Left kidney (tissue), 2 donors: ENCODE results near the gene CFAP100. TPM values are rescaled to one million over a fixed set of nuclear protein-coding genes. Genes with fewer than 3 reads are reported as not detected.

ENCODE experiments used
- DNase-seq: peaks from one replicate; pipeline ENCODE4 v3.0.0-alpha.2; 2013
- polyA plus RNA-seq: library from polyadenylated mRNA; unstranded; fragments of 120-200 nt; gene quantifications from one replicate; pipeline ENCODE4 v1.2.1, GENCODE V29; 2013; ENCODE audit not compliant: insufficient read length

CFAP100 gene
- polyA plus RNA-seq, 1 donor, result 1.7 TPM

- DNase-seq, result peak; percentile 3
These were observed 47.6 kb downstream of the CFAP100 start for GRCh38 chr3:126442094-126442855.

DNA sequence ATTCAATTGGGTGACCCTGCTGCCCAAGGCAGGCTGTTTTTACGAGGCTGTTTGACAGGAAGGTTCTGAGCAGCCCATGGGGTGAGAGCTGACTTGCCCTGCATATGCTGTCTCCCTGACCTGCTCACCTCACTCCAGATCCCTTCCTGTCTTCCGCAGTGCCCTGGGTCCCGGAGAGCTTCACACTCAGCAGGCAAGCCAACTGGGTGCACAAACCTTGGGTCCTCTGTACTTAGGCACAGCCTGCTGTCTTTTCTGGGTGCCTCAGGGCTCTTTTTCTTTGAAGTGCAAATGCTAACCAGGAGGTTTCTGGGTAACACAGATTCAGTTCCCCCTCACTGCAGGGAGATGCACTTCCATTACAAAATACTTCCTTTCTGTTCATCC lies 48.1 kb downstream of the CFAP100 start:
- no peak for DNase-seq

DNA sequence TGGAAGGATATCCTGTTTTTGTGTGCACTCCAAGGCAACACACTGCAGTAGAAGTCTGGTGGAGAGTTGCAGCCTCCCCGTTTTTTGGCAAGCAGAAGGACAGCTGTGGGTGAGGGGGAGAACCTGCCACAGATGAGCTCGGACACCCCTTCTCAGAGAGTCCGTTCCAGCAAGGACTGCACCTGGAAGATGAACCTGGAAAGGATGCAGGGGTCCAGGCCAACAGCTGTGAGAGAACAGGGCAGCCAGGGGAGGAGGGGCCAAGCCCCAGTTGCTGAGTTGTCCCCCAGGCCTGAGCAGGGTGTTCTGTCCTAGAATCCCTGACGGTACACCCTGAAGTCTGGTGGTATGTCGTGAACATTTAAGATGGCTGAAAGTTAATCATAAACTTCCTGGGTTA lies 50.8 kb downstream of the CFAP100 start:
- DNase-seq, result no peak

GRCh38 chr3:126446301-126446700 lies 51.6 kb downstream of the CFAP100 start:
- no peak for DNase-seq

- DNase-seq, result no peak
These were observed 52.1 kb downstream of the CFAP100 start for GRCh38 chr3:126446791-126447190.

- no peak for DNase-seq
These were observed 52.9 kb downstream of the CFAP100 start for GRCh38 chr3:126447456-126448106.

GRCh38 chr3:126448136-126448892 lies 53.6 kb downstream of the CFAP100 start:
- DNase-seq, result no peak

DNA sequence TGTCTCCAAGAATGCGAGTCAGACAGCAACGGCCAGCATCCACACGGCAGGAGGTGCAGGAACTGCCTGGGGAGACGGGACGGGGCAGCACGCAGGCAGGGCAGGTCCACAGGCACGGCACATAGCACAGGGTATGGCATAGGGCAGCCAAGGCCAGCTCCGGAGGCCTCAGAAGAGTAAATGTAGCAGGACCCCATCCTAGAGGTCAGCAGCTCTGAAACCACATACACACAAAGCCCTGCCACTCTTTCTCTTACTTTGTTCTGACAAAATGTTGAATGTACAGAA lies 54.1 kb downstream of the CFAP100 start:
- no peak for DNase-seq

DNA sequence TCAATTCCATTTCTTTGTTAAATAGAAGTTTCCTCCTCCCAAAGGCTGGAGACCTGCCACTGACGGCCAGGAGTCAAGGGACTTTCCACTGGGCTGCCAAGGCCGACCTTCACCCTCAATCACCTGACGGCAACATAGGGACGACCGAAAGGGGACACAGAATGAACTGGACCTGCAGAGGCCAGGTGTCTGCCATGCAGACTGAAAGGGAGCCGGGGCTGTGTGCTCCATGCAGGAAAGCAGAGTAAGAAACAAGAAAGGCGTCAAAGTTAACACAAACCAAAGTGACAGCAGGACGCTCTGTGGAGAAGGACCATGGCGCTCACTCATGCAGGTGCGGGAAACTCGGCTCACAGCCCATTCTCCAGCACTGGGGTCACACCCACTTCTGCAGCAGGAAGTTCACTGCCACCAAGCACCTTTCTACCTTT lies 54.9 kb downstream of the CFAP100 start:
- DNase-seq, result no peak

DNA sequence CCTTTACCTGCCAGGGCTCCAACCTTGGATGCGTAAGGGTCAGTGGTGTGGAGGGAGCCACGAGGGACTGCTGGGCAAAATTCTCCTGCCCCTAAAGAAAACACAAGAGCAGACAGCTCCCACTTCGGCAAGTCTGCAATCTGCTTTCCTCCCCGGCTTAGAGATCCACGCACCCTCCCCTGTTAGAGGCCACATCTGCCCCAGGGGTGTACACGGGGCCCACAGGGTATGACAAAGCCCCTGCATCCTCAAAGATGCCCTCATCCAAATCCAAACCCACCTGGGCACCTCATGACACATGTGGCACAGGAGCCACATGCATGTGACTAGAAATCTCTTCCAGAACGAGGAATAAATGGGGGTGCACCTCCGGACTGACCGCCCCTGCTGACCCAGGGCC lies 55.5 kb downstream of the CFAP100 start:
- DNase-seq, result no peak

GRCh38 chr3:126450744-126451143 lies 56.0 kb downstream of the CFAP100 start:
- no peak for DNase-seq

- DNase-seq, result no peak
These were observed 56.8 kb downstream of the CFAP100 start for GRCh38 chr3:126451511-126451910.

- DNase-seq, result no peak
These were observed 57.5 kb downstream of the CFAP100 start for GRCh38 chr3:126452213-126452612.

GRCh38 chr3:126454025-126454424 lies 59.3 kb downstream of the CFAP100 start:
- no peak for DNase-seq

DNA sequence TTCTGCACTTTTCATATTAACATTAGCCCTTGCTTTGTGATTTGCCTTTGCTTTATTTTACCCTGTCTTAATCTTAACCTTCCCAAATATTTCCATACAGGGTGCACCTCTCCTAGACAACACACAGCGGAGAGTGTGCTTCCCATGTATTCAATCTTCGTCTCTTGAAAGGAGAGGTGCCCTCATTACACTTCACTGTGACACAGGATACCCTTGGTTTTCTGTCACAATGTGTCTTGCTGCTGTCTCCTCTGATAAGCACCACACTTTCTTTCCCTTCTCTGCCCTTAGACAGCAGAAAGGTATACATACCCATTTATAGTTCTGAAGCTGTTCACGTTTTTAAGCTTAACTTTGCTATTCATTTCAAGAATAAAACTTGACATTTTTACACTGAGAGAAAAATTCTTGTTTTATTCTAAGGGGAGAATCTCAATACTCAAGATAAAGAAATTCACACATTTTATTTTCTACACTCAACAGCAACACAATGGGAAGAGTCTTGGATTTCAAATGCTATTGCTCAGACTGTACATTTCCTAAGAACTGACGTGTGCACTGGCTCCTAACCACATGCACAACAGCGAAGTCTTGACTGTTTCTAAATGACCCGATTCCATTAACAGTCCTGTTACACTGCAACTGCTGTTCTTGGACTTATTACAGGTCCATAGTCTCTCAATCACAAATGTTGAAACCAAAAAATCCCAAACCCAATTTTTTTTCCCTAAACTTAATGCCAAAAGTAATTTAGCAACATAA lies 59.9 kb downstream of the CFAP100 start:
- DNase-seq, result no peak

- no peak for DNase-seq
These were observed 61.5 kb downstream of the CFAP100 start for GRCh38 chr3:126456211-126456610.

DNA sequence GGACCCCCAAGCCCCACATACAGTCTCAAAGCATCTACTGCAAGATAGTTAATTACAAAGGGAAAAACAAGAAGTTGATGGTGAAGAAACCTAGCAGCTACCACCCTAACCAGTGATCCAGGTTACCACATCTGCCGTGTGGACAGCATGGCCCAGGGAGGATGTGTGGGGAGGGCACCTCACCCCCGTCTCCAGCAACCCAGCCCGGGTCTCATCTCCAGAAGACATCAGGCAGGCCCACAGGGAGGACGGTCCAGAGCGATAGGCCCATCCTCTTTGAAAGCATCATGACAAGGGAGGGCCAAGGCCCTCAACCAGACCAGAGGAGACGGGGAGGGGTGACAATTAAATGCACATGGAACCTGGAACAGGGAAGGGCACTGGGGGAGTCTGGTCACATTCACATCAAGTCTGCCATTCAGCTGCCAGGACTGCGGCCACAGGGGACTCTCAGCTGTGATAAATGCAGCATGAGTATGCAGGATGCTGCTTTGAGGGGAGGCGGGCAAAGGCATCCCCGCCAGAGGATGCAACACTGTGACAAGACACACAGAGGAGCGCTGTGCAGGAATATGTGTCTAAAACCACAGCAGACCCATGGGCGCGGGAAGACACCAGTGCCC lies 62.2 kb downstream of the CFAP100 start:
- DNase-seq, result no peak

GRCh38 chr3:126459111-126459762 lies 64.5 kb downstream of the CFAP100 start:
- no peak for DNase-seq

DNA sequence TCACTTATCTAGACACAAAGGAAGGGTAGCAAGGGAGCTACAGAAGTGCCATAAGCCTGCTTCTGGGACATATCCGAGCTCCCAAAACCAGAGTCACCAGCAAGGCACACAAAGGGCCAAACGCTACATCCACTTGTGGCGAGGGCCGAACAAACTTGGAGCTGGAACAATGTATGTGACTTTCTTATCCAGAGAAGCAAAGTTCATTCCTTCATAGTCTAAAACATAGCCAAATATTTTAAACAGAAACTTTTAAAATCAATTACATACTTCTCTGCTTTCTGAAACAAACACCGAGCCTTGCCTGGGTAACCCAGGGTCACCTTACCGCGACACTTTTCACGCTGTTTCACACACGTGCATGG lies 65.0 kb downstream of the CFAP100 start:
- DNase-seq, result no peak

DNA sequence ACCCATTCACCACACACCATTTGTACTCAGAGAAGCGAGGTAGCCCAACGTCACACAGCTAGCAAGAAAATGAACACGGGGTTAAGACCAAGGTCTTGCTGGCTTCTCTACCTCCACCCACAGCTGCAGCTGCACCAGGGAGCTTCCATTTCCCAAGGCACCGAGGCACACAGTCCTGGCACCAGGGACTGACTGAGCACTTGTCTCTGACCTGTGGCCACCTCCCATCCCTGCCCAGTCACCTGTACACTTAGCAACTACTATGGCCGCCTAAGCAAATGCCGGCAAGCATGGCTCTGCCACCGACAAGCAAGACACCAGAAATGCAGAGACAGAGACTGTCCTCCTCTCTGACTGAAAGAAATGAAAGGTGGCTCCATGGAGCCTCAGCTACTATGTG lies 65.7 kb downstream of the CFAP100 start:
- no peak for DNase-seq

DNA sequence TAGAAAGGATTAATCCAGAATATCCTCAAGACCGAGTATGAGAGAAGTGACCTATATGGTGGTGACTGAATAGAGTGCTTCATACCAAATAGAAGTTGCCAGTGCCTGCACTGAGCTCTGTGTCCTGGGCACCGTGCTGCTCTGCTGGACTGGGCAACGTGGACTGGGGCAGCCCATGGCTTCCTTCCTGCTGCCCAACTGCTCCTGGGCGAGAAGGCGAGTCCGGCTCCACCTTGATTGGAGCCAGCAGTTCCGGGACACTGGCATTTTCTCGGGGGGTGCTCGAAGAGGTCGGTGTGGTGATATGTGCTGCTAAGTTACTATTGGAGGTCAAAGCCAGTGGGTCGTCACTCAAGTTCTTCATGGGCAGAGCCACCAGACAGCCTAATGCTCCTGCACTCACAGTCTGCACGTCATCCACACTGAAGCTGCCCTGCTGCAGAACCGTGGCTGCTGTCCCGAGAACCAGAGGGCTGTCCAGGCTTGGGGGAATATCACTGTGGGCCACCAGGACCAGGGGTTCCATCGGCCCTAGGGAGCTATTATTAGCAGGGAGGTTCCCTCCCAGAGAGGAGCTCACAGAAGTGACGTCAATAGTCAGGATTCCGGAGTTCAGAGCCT lies 66.9 kb downstream of the CFAP100 start:
- DNase-seq, result no peak
